ENCODE data around the gene KIF13A. TPM values are rescaled to one million over a fixed set of nuclear protein-coding genes. Genes with fewer than 3 reads are reported as not detected.

KIF13A gene
- total and polyA plus RNA-seq, 2 experiments from 2014 or later, result 8.4 to 28.2 TPM

- TF ChIP-seq ZNF462 (CRISPR knock-in tag; IDR thresholded peaks at IDR 0.05), result no peak
These were observed 3.0 kb downstream of the KIF13A start (continued) for GRCh38 chr6:17984399-17984798.

- Mint-ChIP-seq H3K4me1 (peaks cover 43% of the 10 kb centered on the region), H3K36me3 (ENCODE audit: low read depth) (peaks cover 15% of the 10 kb centered on the region; the same call in 2 of the 3 replicates), H3K9me3 (no peaks in the 10 kb centered on the region), H3K27ac (no peak overlapping the region), H3K4me3 (no peak overlapping the region), H3K27me3 (ENCODE audit: insufficient read depth, low read depth, poor library complexity) (peaks cover 4% of the 10 kb centered on the region)
- H3K4me1 ChIP-seq (ENCODE audit: insufficient read depth), result peaks cover 40% of the 10 kb centered on the region
- H3K4me3 ChIP-seq, result no peak overlapping the region
- ATAC-seq, result no peak
- peak overlapping the region; percentile 59; the same call in 1 of the 2 replicates for H3K4me2 ChIP-seq
- no peak overlapping the region for H3K27ac ChIP-seq (ENCODE audit: low read depth)
- H3K36me3 ChIP-seq (ENCODE audit: insufficient read depth), result peaks cover 3% of the 10 kb centered on the region; the same call in 1 of the 2 replicates
- TF ChIP-seq STAT1 (IDR thresholded peaks at IDR 0.05; ENCODE audit: unreplicated experiment) (no peak), POLR2AphosphoS5 (IDR thresholded peaks at IDR 0.05; ENCODE audit: low read depth) (no peak)
- H3F3A ChIP-seq (replicated peaks; ENCODE audit: low read depth), result 0 out of 2 replicates have a peak, but pooled peaks cover 5% of the 10 kb centered on the region
- H3K79me2 ChIP-seq (replicated peaks; ENCODE audit: insufficient read depth), result peaks cover 80% of the 10 kb centered on the region
- H3K9me2 ChIP-seq (ENCODE audit: insufficient read depth), result no peaks in the 10 kb centered on the region
- H3K27me3 ChIP-seq (ENCODE audit: insufficient read depth), result peaks cover 2% of the 10 kb centered on the region; the same call in 1 of the 2 replicates
- H4K20me1 ChIP-seq (replicated peaks; ENCODE audit: insufficient read depth), result peaks cover 5% of the 10 kb centered on the region; the same call in 1 of the 2 replicates
- DNase-seq (ENCODE audit: low spot score), result no peak
- H2AFZ ChIP-seq, result no peak overlapping the region
These were observed 3.7 kb downstream of the KIF13A start for GRCh38 chr6:17983730-17984129.

- Histone ChIP-seq H4K20me1 (replicated peaks; ENCODE audit: insufficient read depth) (no peaks in the 10 kb centered on the region; the same call in 1 of the 2 replicates), H3K36me3 (ENCODE audit: insufficient read depth) (peaks cover 3% of the 10 kb centered on the region; the same call in 1 of the 2 replicates), H3K4me2 (no peak overlapping the region), H3K9me2 (ENCODE audit: insufficient read depth) (no peaks in the 10 kb centered on the region), H3K79me2 (replicated peaks; ENCODE audit: insufficient read depth) (peaks cover 89% of the 10 kb centered on the region), H3F3A (replicated peaks; ENCODE audit: low read depth) (no peaks in the 10 kb centered on the region), H3K4me1 (ENCODE audit: insufficient read depth) (peaks cover 24% of the 10 kb centered on the region), H3K27ac (ENCODE audit: low read depth) (no peak overlapping the region), H3K27me3 (ENCODE audit: insufficient read depth) (no peaks in the 10 kb centered on the region), H3K4me3 (no peak overlapping the region), H2AFZ (no peak overlapping the region)
- Mint-ChIP-seq H3K4me3 (no peak overlapping the region), H3K4me1 (peaks cover 29% of the 10 kb centered on the region), H3K27ac (0 out of 2 replicates have a peak overlapping the region, but pooled peaks have one; percentile 2), H3K27me3 (ENCODE audit: insufficient read depth, low read depth, poor library complexity) (peaks cover 2% of the 10 kb centered on the region), H3K36me3 (ENCODE audit: low read depth) (peaks cover 18% of the 10 kb centered on the region; the same call in 2 of the 3 replicates), H3K9me3 (peaks cover 2% of the 10 kb centered on the region; the same call in 1 of the 3 replicates)
- no peak for DNase-seq (ENCODE audit: low spot score)
- ATAC-seq, result no peak
- no peak for TF ChIP-seq EZH2phosphoT487 (IDR thresholded peaks at IDR 0.05; ENCODE audit: unreplicated experiment)
- TF ChIP-seq ZNF114 (CRISPR knock-in tag; IDR thresholded peaks at IDR 0.05), result no peak
- TF ChIP-seq ETS1 (IDR thresholded peaks at IDR 0.05), result no peak
- no peak for TF ChIP-seq POLR2AphosphoS5 (IDR thresholded peaks at IDR 0.05; ENCODE audit: low read depth)
- TF ChIP-seq ZNF331 (CRISPR knock-in tag; IDR thresholded peaks at IDR 0.05; ENCODE audit: low read depth), result no peak
- TF ChIP-seq CTCF (conservative IDR thresholded peaks at IDR 0.05; ENCODE audit: low read depth in 2 of 2), result no peak
- TF ChIP-seq NANOG (IDR thresholded peaks at IDR 0.05; ENCODE audit: borderline replicate concordance), result no peak
These were observed 7.1 kb downstream of the KIF13A start for GRCh38 chr6:17980329-17980728.

Measured in GM23338 (cell line).